ENCODE data around the gene BANP.
A peak's percentile ranks its signal among the peaks of the same experiment; 100 is the strongest.
"Not testable (repeated sequence)": the region's sequence is repeated elsewhere in the genome, so short reads cannot be mapped to it uniquely, and the experiment has no call there.

The BANP gene

GRCh38 chr16:87950765-87951551, at the start of gene BANP:
Gene BANP (plus strand): TSS chr16:87951434. CDS start chr16:87975116, 23,682 bp downstream.
- DNase-seq = peak; percentile 99

GRCh38 chr16:87904963-87905362, 46.3 kb upstream of the BANP start:
- not testable (repeated sequence) for DNase-seq

GRCh38 chr16:87905521-87905920, 45.7 kb upstream of the BANP start:
- not testable (repeated sequence) for DNase-seq

GRCh38 chr16:87908101-87908500, 43.1 kb upstream of the BANP start:
- DNase-seq = not testable (repeated sequence)

GRCh38 chr16:87909203-87909935, 41.9 kb upstream of the BANP start:
- peak; percentile 88 for DNase-seq

- DNase-seq = not testable (repeated sequence)
Measured at GRCh38 chr16:87911106-87911763, 40.0 kb upstream of the BANP start.

- not testable (repeated sequence) for DNase-seq
Measured at GRCh38 chr16:87912691-87913090, 38.5 kb upstream of the BANP start.

- DNase-seq = not testable (repeated sequence)
Measured at GRCh38 chr16:87914021-87914725, 37.1 kb upstream of the BANP start.

- no peak for DNase-seq
Measured at GRCh38 chr16:87914812-87915211, 36.4 kb upstream of the BANP start.

- DNase-seq = no peak
Measured at GRCh38 chr16:87917503-87917902, 33.7 kb upstream of the BANP start.

GRCh38 chr16:87918338-87918737, 32.9 kb upstream of the BANP start:
- DNase-seq = no peak

- no peak for DNase-seq
Measured at GRCh38 chr16:87918866-87919680, 32.2 kb upstream of the BANP start.

GRCh38 chr16:87919681-87919994, 31.6 kb upstream of the BANP start:
- no peak for DNase-seq

- no peak for DNase-seq
Measured at GRCh38 chr16:87921236-87921773, 29.9 kb upstream of the BANP start.

GRCh38 chr16:87922250-87922871, 28.9 kb upstream of the BANP start:
- DNase-seq = no peak

GRCh38 chr16:87924041-87924810, 27.0 kb upstream of the BANP start:
- no peak for DNase-seq

- no peak for DNase-seq
Measured at GRCh38 chr16:87924811-87925670, 26.2 kb upstream of the BANP start.

- DNase-seq = no peak
Measured at GRCh38 chr16:87926246-87927194, 24.7 kb upstream of the BANP start.

All from activated CD4-positive, alpha-beta T cell treated with anti-CD3 and anti-CD28 coated beads, Interleukin-10, Interleukin-2, amounts not matched to agents 100 ng/mL and 50 ng/mL, durations not matched to agents 16 hours and 8 hours (primary cell).